SU-DHL-6 (cell line): Measurements from ENCODE around the gene ENDOG.
A peak's percentile ranks its signal among the peaks of the same experiment; 100 is the strongest.

Experiments
- H2AFZ ChIP-seq: fragments of 200-600 bp; sonication (generic); 2 replicates; pipeline ENCODE4 v1.6.1; 2014; ENCODE audit warnings: low read depth, mild to moderate bottlenecking, moderate library complexity, mixed read lengths, antibody characterized with exemption, low read length; ENCODE audit not compliant: severe bottlenecking
- H3F3A ChIP-seq: fragments of 200-600 bp; shearing (Covaris generic); 2 replicates; pipeline ENCODE4 v1.6.0; 2016; ENCODE audit warnings: antibody characterized with exemption, mild to moderate bottlenecking; ENCODE audit not compliant: insufficient read depth
- H3K27ac ChIP-seq: fragments of 200-600 bp; sonication (generic); 2 replicates; pipeline ENCODE4 v1.5.1; 2016; ENCODE audit warnings: low read depth, mild to moderate bottlenecking, low read length, moderate library complexity, mixed read lengths
- H3K27me3 ChIP-seq: fragments of 200-600 bp; sonication (generic), shearing (Covaris generic); 2 replicates; pipeline ENCODE4 v1.6.0; 2014; ENCODE audit warnings: mild to moderate bottlenecking, low read length
- H3K36me3 ChIP-seq: fragments of 200-600 bp; sonication (generic); 2 replicates; pipeline ENCODE4 v1.6.1; 2014; ENCODE audit warnings: mild to moderate bottlenecking, low read length, mixed read lengths
- H3K4me2 ChIP-seq: fragments of 300-600, 200-600 bp; shearing (Covaris generic), sonication (generic); 2 replicates; pipeline ENCODE4 v1.6.0; 2014; ENCODE audit warnings: low read length, low read depth, mild to moderate bottlenecking; ENCODE audit not compliant: poor library complexity, severe bottlenecking
- H3K4me3 ChIP-seq: fragments of 200-600 bp; sonication (generic); 2 replicates; pipeline ENCODE4 v1.5.1; 2014; ENCODE audit warnings: antibody characterized with exemption, low read length, mild to moderate bottlenecking, mixed read lengths; ENCODE audit not compliant: insufficient read depth, poor library complexity, severe bottlenecking
- H3K79me2 ChIP-seq: fragments of 200-600 bp; sonication (generic); 2 replicates; pipeline ENCODE4 v1.6.1; 2014; ENCODE audit warnings: mild to moderate bottlenecking, low read length, moderate library complexity; ENCODE audit not compliant: insufficient read depth
- H3K9ac ChIP-seq: fragments of 200-600 bp; sonication (generic); 2 replicates; pipeline ENCODE4 v1.7.0; 2014; ENCODE audit warnings: mild to moderate bottlenecking, low read length
- H3K9me2 ChIP-seq: fragments of 200-600 bp; sonication (generic); replicated peaks from 2 replicates; pipeline ENCODE4 v1.6.1; 2014; ENCODE audit warnings: low read length; ENCODE audit not compliant: insufficient read depth
- H3K9me3 ChIP-seq: fragments of 200-600 bp; sonication (generic); 2 replicates; pipeline ENCODE4 v1.6.1; 2014; ENCODE audit warnings: low read length, mixed read lengths; ENCODE audit not compliant: insufficient read depth
- H4K20me1 ChIP-seq: fragments of 200-600 bp; sonication (generic); 2 replicates; pipeline ENCODE4 v1.6.1; 2014; ENCODE audit warnings: low read depth, mild to moderate bottlenecking, antibody characterized with exemption, low read length, moderate library complexity, mixed read lengths
- EZH2phosphoT487 ChIP-seq: fragments of 200-600 bp; sonication (generic), shearing (Covaris generic); conservative IDR thresholded peaks from 2 replicates; pipeline ENCODE4 v1.6.1; 2018; ENCODE audit warnings: mild to moderate bottlenecking, antibody characterized with exemption, low read length, moderate library complexity, mixed read lengths
- TF ChIP-seq, protein P1 (sequence below): fragments of 200-600 bp; sonication (generic); IDR thresholded peaks from one replicate; pipeline ENCODE4 v1.5.1; 2017; ENCODE audit warnings: antibody characterized with exemption, mild to moderate bottlenecking, low read length, moderate library complexity; ENCODE audit not compliant: insufficient read depth, poor library complexity, severe bottlenecking

ENDOG gene

GRCh38 chr9:128828267-128828666, 10.0 kb downstream of the ENDOG start:
- no peaks in the 10 kb centered on the region for H3K9me3 ChIP-seq
- H3K9ac ChIP-seq: peak overlapping the region; percentile 93
- H4K20me1 ChIP-seq: no peaks in the 10 kb centered on the region
- H3K27me3 ChIP-seq: no peaks in the 10 kb centered on the region
- peak overlapping the region; percentile 68 for H3K4me2 ChIP-seq
- H3K79me2 ChIP-seq: peaks cover 12% of the 10 kb centered on the region
- H2AFZ ChIP-seq: no peak overlapping the region
- H3K9me2 ChIP-seq: no peaks in the 10 kb centered on the region
- H3K27ac ChIP-seq: no peak overlapping the region
- 0 out of 2 replicates have a peak, but pooled peaks cover 6% of the 10 kb centered on the region for H3F3A ChIP-seq
- peak overlapping the region; percentile 91 for H3K4me3 ChIP-seq
- TF ChIP-seq EZH2phosphoT487: no peak
- TF ChIP-seq, protein P1, sequence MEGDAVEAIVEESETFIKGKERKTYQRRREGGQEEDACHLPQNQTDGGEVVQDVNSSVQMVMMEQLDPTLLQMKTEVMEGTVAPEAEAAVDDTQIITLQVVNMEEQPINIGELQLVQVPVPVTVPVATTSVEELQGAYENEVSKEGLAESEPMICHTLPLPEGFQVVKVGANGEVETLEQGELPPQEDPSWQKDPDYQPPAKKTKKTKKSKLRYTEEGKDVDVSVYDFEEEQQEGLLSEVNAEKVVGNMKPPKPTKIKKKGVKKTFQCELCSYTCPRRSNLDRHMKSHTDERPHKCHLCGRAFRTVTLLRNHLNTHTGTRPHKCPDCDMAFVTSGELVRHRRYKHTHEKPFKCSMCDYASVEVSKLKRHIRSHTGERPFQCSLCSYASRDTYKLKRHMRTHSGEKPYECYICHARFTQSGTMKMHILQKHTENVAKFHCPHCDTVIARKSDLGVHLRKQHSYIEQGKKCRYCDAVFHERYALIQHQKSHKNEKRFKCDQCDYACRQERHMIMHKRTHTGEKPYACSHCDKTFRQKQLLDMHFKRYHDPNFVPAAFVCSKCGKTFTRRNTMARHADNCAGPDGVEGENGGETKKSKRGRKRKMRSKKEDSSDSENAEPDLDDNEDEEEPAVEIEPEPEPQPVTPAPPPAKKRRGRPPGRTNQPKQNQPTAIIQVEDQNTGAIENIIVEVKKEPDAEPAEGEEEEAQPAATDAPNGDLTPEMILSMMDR: no peak
- no peaks in the 10 kb centered on the region for H3K36me3 ChIP-seq

DNA sequence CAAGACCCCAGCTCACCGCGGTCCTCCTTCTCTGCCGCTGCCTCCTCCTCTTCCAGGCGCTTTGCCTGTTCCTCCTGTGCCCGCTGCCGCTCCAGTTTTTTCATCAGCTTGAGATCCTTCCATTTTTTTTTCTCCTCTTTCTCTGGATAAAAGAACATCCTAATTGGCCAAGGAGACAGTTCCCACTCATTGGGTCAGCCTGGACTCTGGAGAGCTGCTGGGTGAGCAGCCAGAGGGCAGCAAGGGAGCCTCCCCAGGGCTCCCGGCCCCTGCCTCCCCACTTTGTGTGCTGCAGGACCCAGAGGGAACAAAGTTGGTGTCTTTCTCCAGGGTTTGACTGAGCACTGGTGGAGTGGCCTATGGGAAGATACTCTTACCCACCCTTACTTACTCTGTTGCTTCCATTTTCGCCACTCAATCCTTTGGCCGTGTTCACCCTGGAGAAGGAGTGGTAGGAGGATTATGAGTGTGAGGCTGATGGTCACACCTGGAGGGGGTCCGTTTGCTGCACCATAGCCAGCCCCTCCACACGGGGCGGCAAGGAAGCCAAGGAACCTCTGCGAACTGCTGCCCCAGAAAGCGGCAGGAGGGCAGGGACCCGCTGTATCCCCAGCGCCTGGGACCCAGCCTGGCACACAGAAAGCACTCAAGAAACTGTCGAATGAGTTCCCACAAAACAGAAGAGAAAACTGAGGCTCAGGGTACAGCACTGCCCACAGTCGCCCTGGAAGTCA, 10.6 kb downstream of the ENDOG start:
- no peaks in the 10 kb centered on the region for H3K36me3 ChIP-seq
- peak overlapping the region; percentile 57 for H2AFZ ChIP-seq
- H3K4me2 ChIP-seq: peak overlapping the region; percentile 68
- H3K4me3 ChIP-seq: peak overlapping the region; percentile 91
- TF ChIP-seq, protein P1: no peak
- TF ChIP-seq EZH2phosphoT487: no peak
- peaks cover 12% of the 10 kb centered on the region for H3K79me2 ChIP-seq
- H3K9me2 ChIP-seq: no peaks in the 10 kb centered on the region
- H3K27me3 ChIP-seq: no peaks in the 10 kb centered on the region
- H3K27ac ChIP-seq: peak overlapping the region; percentile 47
- H3F3A ChIP-seq: 0 out of 2 replicates have a peak, but pooled peaks cover 6% of the 10 kb centered on the region
- no peaks in the 10 kb centered on the region for H4K20me1 ChIP-seq
- H3K9me3 ChIP-seq: no peaks in the 10 kb centered on the region
- peak overlapping the region; percentile 93 for H3K9ac ChIP-seq

DNA sequence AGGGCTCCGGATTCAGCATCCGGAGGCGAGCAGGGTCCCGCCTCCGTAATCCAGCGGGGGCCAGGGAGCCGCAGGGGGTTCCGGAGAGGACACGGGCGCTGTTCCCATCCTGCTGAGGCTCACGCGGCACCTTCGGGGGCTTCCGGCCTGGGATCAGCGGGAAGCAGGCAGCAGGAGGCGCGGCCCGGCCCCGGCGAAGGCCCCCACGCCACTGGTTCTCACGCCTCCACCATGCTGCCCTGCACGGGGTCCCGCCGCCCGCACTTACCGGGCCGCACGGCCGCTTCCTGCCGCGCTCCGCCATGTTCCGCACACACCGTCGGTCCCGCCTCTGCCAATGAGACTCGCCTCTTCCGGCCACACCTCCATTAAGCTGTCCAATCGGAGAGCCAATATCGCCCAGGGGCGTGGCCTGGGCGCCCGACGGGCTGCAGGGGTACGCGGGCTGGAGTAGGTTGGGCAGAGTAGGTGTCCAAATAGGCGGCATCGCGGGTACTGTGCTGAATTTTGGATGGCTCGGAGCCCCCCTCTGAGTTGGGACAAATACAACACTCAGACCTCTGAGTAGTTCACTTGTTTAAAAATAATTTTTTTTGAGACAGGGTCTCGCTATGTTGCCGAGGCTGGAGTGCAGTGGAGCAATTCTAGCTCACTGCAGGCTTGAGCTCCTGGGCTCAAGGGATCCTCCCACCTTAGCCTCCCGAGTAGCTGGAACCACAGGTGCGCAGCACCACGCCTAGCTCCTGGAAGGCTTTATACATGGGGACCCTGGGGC, 11.4 kb downstream of the ENDOG start, which contains the start of gene SPOUT1:
Gene SPOUT1 (minus strand): TSS at position 318 of the 775 bp plus-strand sequence. CDS start 14 bp downstream, at position 304.
- Histone ChIP-seq H3K9me2 (no peaks in the 10 kb centered on the region), H4K20me1 (no peaks in the 10 kb centered on the region), H3K27me3 (no peaks in the 10 kb centered on the region), H3K36me3 (no peaks in the 10 kb centered on the region), H2AFZ (peak within 1 kb of the TSS; percentile 57), H3F3A (0 out of 2 replicates have a peak, but pooled peaks cover 6% of the 10 kb centered on the region), H3K4me2 (peak within 1 kb of the TSS; percentile 68), H3K79me2 (peaks cover 12% of the 10 kb centered on the region), H3K9ac (peak within 1 kb of the TSS; percentile 93), H3K27ac (peak within 1 kb of the TSS; percentile 47), H3K4me3 (peak within 1 kb of the TSS; percentile 91), H3K9me3 (no peaks in the 10 kb centered on the region)
- TF ChIP-seq EZH2phosphoT487: no peak
- TF ChIP-seq, protein P1: no peak
